ENCODE results near the gene EXOSC2. TPM values are rescaled to one million over a fixed set of nuclear protein-coding genes. Genes with fewer than 3 reads are reported as not detected.

The EXOSC2 gene
- polyA plus RNA-seq, 1 donor from 2014 or later, result 36.3 TPM

- Histone ChIP-seq H3K4me2 (ENCODE audit: low read length) (no peak overlapping the region), H3K36me3 (ENCODE audit: insufficient read depth, low read length) (no peaks in the 10 kb centered on the region), H3F3A (ENCODE audit: insufficient read depth, low read length, poor library complexity, severe bottlenecking) (no peaks in the 10 kb centered on the region), H2AFZ (ENCODE audit: low read depth, low read length) (no peak overlapping the region), H4K20me1 (ENCODE audit: insufficient read depth) (no peaks in the 10 kb centered on the region), H3K9me3 (ENCODE audit: low read length) (no peaks in the 10 kb centered on the region), H3K4me3 (ENCODE audit: low read length) (no peak overlapping the region), H3K9me2 (ENCODE audit: insufficient read depth, low read length) (no peaks in the 10 kb centered on the region), H3K9ac (ENCODE audit: low read length) (no peak overlapping the region), H3K27me3 (ENCODE audit: insufficient read depth, low read depth, low read length) (peaks cover 7% of the 10 kb centered on the region), H3K27ac (ENCODE audit: low read length) (no peak overlapping the region), H3K79me2 (replicated peaks; ENCODE audit: insufficient read depth, low read length) (no peaks in the 10 kb centered on the region)
- TF ChIP-seq, protein P1, sequence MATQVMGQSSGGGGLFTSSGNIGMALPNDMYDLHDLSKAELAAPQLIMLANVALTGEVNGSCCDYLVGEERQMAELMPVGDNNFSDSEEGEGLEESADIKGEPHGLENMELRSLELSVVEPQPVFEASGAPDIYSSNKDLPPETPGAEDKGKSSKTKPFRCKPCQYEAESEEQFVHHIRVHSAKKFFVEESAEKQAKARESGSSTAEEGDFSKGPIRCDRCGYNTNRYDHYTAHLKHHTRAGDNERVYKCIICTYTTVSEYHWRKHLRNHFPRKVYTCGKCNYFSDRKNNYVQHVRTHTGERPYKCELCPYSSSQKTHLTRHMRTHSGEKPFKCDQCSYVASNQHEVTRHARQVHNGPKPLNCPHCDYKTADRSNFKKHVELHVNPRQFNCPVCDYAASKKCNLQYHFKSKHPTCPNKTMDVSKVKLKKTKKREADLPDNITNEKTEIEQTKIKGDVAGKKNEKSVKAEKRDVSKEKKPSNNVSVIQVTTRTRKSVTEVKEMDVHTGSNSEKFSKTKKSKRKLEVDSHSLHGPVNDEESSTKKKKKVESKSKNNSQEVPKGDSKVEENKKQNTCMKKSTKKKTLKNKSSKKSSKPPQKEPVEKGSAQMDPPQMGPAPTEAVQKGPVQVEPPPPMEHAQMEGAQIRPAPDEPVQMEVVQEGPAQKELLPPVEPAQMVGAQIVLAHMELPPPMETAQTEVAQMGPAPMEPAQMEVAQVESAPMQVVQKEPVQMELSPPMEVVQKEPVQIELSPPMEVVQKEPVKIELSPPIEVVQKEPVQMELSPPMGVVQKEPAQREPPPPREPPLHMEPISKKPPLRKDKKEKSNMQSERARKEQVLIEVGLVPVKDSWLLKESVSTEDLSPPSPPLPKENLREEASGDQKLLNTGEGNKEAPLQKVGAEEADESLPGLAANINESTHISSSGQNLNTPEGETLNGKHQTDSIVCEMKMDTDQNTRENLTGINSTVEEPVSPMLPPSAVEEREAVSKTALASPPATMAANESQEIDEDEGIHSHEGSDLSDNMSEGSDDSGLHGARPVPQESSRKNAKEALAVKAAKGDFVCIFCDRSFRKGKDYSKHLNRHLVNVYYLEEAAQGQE (IDR thresholded peaks at IDR 0.05; ENCODE audit: borderline replicate concordance), result no peak
- TF ChIP-seq MXI1 (conservative IDR thresholded peaks at IDR 0.05; ENCODE audit: poor library complexity, severe bottlenecking) (no peak), TAF1 (IDR thresholded peaks at IDR 0.05; ENCODE audit: low read depth) (no peak), RAD21 (conservative IDR thresholded peaks at IDR 0.05) (no peak), POLR2AphosphoS5 (IDR thresholded peaks at IDR 0.05) (no peak), SMC3 (conservative IDR thresholded peaks at IDR 0.05; ENCODE audit: poor library complexity) (no peak), CTCF (IDR thresholded peaks at IDR 0.05; ENCODE audit: poor library complexity, severe bottlenecking) (no peak), EZH2 (IDR thresholded peaks at IDR 0.05; ENCODE audit: borderline replicate concordance, insufficient read depth, low read length, poor library complexity, severe bottlenecking) (no peak), EP300 (conservative IDR thresholded peaks at IDR 0.05; ENCODE audit: poor library complexity, severe bottlenecking) (no peak)
Measured at GRCh38 chr9:130651752-130652151, 41.8 kb upstream of the EXOSC2 start.

DNA sequence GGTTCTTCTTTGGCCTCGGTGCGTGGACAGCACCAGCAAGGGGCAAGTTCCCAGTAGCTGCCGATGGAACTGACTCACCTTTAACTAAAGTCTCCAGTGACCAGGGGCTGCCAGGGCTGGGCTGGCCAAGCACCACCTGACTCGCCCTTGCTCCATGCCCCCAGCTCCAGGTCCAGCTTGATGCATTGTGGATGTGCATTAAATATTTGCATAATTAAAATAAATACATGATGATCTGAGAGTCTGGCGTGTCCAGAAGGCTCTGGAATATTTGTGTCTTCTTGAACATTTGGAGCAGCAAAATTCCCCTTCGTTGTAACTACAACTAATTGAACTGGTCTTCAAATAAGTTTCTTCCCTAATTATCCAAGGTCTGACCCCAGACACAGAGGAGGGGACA lies 38.7 kb upstream of the EXOSC2 start:
- H3K4me3 ChIP-seq (ENCODE audit: low read length), result no peak overlapping the region
- H3K9me2 ChIP-seq (ENCODE audit: insufficient read depth, low read length), result no peaks in the 10 kb centered on the region
- peaks cover 30% of the 10 kb centered on the region for H3K27me3 ChIP-seq (ENCODE audit: insufficient read depth, low read depth, low read length)
- H3K9ac ChIP-seq (ENCODE audit: low read length), result no peak overlapping the region
- no peaks in the 10 kb centered on the region for H3F3A ChIP-seq (ENCODE audit: insufficient read depth, low read length, poor library complexity, severe bottlenecking)
- H4K20me1 ChIP-seq (ENCODE audit: insufficient read depth), result no peaks in the 10 kb centered on the region
- no peak for TF ChIP-seq POLR2AphosphoS5 (IDR thresholded peaks at IDR 0.05)
- H3K27ac ChIP-seq (ENCODE audit: low read length), result no peak overlapping the region
- H2AFZ ChIP-seq (ENCODE audit: low read depth, low read length), result no peak overlapping the region
- H3K4me2 ChIP-seq (ENCODE audit: low read length), result no peak overlapping the region
- H3K36me3 ChIP-seq (ENCODE audit: insufficient read depth, low read length), result no peaks in the 10 kb centered on the region
- peaks cover 2% of the 10 kb centered on the region for H3K9me3 ChIP-seq (ENCODE audit: low read length)
- H3K79me2 ChIP-seq (replicated peaks; ENCODE audit: insufficient read depth, low read length), result no peaks in the 10 kb centered on the region
